Esophagus muscularis mucosa (tissue), 4 donors: ENCODE data around the gene WDR64. TPM values are rescaled to one million over a fixed set of nuclear protein-coding genes. Genes with fewer than 3 reads are reported as not detected.

ENCODE experiments used
- DNase-seq: peaks from one replicate; pipeline ENCODE4 v3.0.0-alpha.2; 2017; ENCODE audit errors: extremely low spot score
- H3K27ac ChIP-seq, 4 donors: fragments of 200-600 bp; sonication (generic); replicated peaks in 1 of 4; 1 replicate in 3 of 4; 2 replicates in 1 of 4; pipeline ENCODE4 v1.5.1; 2016 to 2019; ENCODE audit warnings: mild to moderate bottlenecking in 1 of 4
- H3K27me3 ChIP-seq, 4 donors: fragments of 200-600 bp; sonication (generic); one replicate each; pipeline versions ENCODE4 v1.5.1 to v1.6.0; 2016 to 2019
- H3K36me3 ChIP-seq, 4 donors: fragments of 200-600 bp; sonication (generic); one replicate each; pipeline ENCODE4 v1.5.1; 2016 to 2019
- H3K4me1 ChIP-seq, 4 donors: fragments of 200-600 bp; sonication (generic); one replicate each; pipeline ENCODE4 v1.5.1; 2016 to 2019
- H3K4me3 ChIP-seq, 4 donors: fragments of 200-600 bp; sonication (generic); 1 replicate in 2 of 4; 2 replicates in 2 of 4; pipeline ENCODE4 v1.5.1; 2016 to 2019; ENCODE audit warnings: mild to moderate bottlenecking in 4 of 4, moderate library complexity in 1 of 4
- H3K9me3 ChIP-seq, 4 donors: fragments of 200-600 bp; sonication (generic); 1 replicate in 3 of 4; 2 replicates in 1 of 4; pipeline ENCODE4 v1.5.1; 2016 to 2019
- CTCF ChIP-seq, 3 experiments: fragments of 200-600 bp in 2 of 3; fragments of 450-650 bp in 1 of 3; sonication (generic) in 2 of 3; IDR thresholded peaks; one replicate each; pipeline ENCODE4 v1.5.1; 2017 to 2019; ENCODE audit warnings: antibody characterized with exemption in 3 of 3, mild to moderate bottlenecking in 2 of 3, moderate library complexity in 1 of 3
- EP300 ChIP-seq: sonication (generic); formaldehyde crosslinking; IDR thresholded peaks from one replicate; pipeline ENCODE4 v1.6.1; 2017; ENCODE audit warnings: antibody characterized with exemption
- POLR2A ChIP-seq: fragments of 450-650 bp; IDR thresholded peaks from one replicate; pipeline ENCODE4 v1.6.1; 2017; ENCODE audit warnings: antibody characterized with exemption, moderate library complexity, mild to moderate bottlenecking, low read depth
- POLR2AphosphoS5 ChIP-seq, 2 donors: sonication (generic); formaldehyde crosslinking; IDR thresholded peaks; one replicate each; pipeline ENCODE4 v1.6.1; 2017; ENCODE audit warnings: antibody characterized with exemption in 2 of 2
- WGBS: methylation state at CpG from one replicate; pipeline ENCODE4 v1.1.5; 2018; 5-methylcytosine and 5-hydroxymethylcytosine counted together
- intact Hi-C: fragments of 100-400 bp; cut with DNase I; formaldehyde crosslinking; loops from one replicate; pipeline ENCODE4 v1.15.1; 2023
- total RNA-seq, 4 donors: library from RNA; depleted of rRNA; stranded (reverse); fragments of >200 nt; gene quantifications; one replicate each; pipeline versions ENCODE4 v1.1.0 to v1.2.1, GENCODE V29; 2016

Gene WDR64
- total RNA-seq, 4 donors from 2014 or later, result not detected

- Histone ChIP-seq H3K4me3 (no peak overlapping the region), H3K36me3 (no peaks in the 10 kb centered on the region), H3K9me3 (no peaks in the 10 kb centered on the region), H3K27ac (no peak overlapping the region), H3K27me3 (peaks cover 0 to 6% (median 0%) of the 10 kb centered on the region in 4 donors), H3K4me1 (peaks cover 0 to 4% (median 0%) of the 10 kb centered on the region in 4 donors)
- no peak for TF ChIP-seq CTCF (IDR thresholded peaks at IDR 0.05)
- no peak for TF ChIP-seq POLR2AphosphoS5 (IDR thresholded peaks at IDR 0.05)
- TF ChIP-seq POLR2A, result no peak
- TF ChIP-seq EP300, result no peak
- intact Hi-C loops, result loop anchor here (5.0 to 10.0 kb wide), 2 partner anchors 233 to 386 kb away; partner anchors contain the start of genes EXO1 and MAP1LC3C
- no peak for DNase-seq
- 68% methylated on average over 1 of the region's 1 CpG for WGBS
Measured at GRCh38 chr1:241611736-241612135, 40.3 kb upstream of the WDR64 start.

GRCh38 chr1:241612533-241613477, 39.3 kb upstream of the WDR64 start:
- Histone ChIP-seq H3K27me3 (peaks cover 0 to 6% (median 0%) of the 10 kb centered on the region in 4 donors), H3K36me3 (no peaks in the 10 kb centered on the region), H3K4me1 (peaks cover 0 to 4% (median 0%) of the 10 kb centered on the region in 4 donors), H3K27ac (no peak overlapping the region), H3K9me3 (no peaks in the 10 kb centered on the region), H3K4me3 (no peak overlapping the region)
- intact Hi-C loops, result loop anchor here (5.0 to 10.0 kb wide), 2 partner anchors 232 to 384 kb away; partner anchors contain the start of genes EXO1 and MAP1LC3C
- TF ChIP-seq POLR2A (no peak), EP300 (no peak), CTCF (IDR thresholded peaks at IDR 0.05) (no peak), POLR2AphosphoS5 (IDR thresholded peaks at IDR 0.05) (no peak)
- DNase-seq, result no peak
- WGBS, result 72% methylated on average over 9 of the region's 9 CpGs

GRCh38 chr1:241614144-241614543, 37.9 kb upstream of the WDR64 start:
- no peaks in the 10 kb centered on the region for H3K9me3 ChIP-seq
- TF ChIP-seq POLR2A (no peak), CTCF (IDR thresholded peaks at IDR 0.05) (no peak), EP300 (no peak), POLR2AphosphoS5 (IDR thresholded peaks at IDR 0.05) (no peak)
- no peak for DNase-seq
- no peak overlapping the region for H3K4me3 ChIP-seq
- H3K4me1 ChIP-seq, result peaks cover 0 to 4% (median 0%) of the 10 kb centered on the region in 4 donors
- H3K36me3 ChIP-seq, result no peaks in the 10 kb centered on the region
- H3K27me3 ChIP-seq, result peaks cover 0 to 6% (median 0%) of the 10 kb centered on the region in 4 donors
- intact Hi-C loops, result loop anchor here (5.0 to 10.0 kb wide), 2 partner anchors 231 to 383 kb away; partner anchors contain the start of genes EXO1 and MAP1LC3C
- H3K27ac ChIP-seq, result no peak overlapping the region
- WGBS, result 90% methylated on average over 4 of the region's 4 CpGs

- Histone ChIP-seq H3K36me3 (no peaks in the 10 kb centered on the region), H3K27me3 (peaks cover 0 to 6% (median 0%) of the 10 kb centered on the region in 4 donors), H3K27ac (no peak overlapping the region), H3K9me3 (no peaks in the 10 kb centered on the region), H3K4me1 (peaks cover 0 to 4% (median 0%) of the 10 kb centered on the region in 4 donors), H3K4me3 (no peak overlapping the region)
- TF ChIP-seq POLR2A (no peak), EP300 (no peak), POLR2AphosphoS5 (IDR thresholded peaks at IDR 0.05) (no peak), CTCF (IDR thresholded peaks at IDR 0.05) (no peak)
- intact Hi-C loops, result loop anchor here (5.0 to 10.0 kb wide), 2 partner anchors 230 to 383 kb away; partner anchors contain the start of genes EXO1 and MAP1LC3C
- WGBS, result 72% methylated on average over 4 of the region's 4 CpGs
- DNase-seq, result no peak
Measured at GRCh38 chr1:241614572-241614971, 37.5 kb upstream of the WDR64 start.
